ENCODE results near the gene CTSZ. TPM values are rescaled to one million over a fixed set of nuclear protein-coding genes. Genes with fewer than 3 reads are reported as not detected.

Gene CTSZ
- total and polyA plus RNA-seq, 2 of the 4 experiments (the other 2 are of a cell fraction), result 46.1 to 88.5 TPM

DNA sequence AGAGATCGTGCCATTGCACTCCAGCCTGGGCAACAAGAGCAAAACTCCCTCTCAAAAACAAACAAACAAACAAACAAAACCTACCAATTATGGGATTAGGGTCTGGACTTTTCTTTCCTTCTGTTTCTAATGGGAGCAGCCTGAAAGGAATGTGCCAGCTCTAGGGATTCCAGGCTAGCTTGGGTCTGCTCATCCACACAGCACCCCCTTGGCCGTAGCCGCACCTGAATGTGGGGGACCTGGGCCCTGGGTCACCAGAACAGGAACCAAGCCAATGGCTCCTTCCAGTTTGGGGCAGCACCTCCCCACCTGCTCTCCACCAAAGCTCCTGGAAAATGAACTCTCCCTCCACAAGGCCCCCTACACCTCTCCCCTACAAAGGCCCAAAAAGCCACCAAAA is 6.7 kb downstream of the CTSZ start:
- Histone ChIP-seq H2BK20ac (ENCODE audit: low read depth, low read length) (no peak overlapping the region), H2AK9ac (replicated peaks; ENCODE audit: low read depth, low read length, poor library complexity) (no peak overlapping the region), H2BK120ac (ENCODE audit: low read depth, low read length) (no peak overlapping the region), H3K9me1 (ENCODE audit: insufficient read depth, low read length) (peaks cover 5% of the 10 kb centered on the region; the same call in 1 of the 2 replicates), H4K20me1 (ENCODE audit: insufficient read depth, low read length) (no peaks in the 10 kb centered on the region; the same call in 1 of the 2 replicates), H3K4ac (ENCODE audit: low read depth, low read length) (no peak overlapping the region), H3K79me1 (ENCODE audit: low read depth in 1 of 2, low read length in 2 of 2) (peaks cover 4 to 30% of the 10 kb centered on the region in 2 experiments; a peak in 3 of 4 replicates), H3K4me3 (ENCODE audit: insufficient read depth, low read depth, low read length) (no peak overlapping the region), H3K36me3 (ENCODE audit: control insufficient read depth, insufficient read depth, low read length) (peaks cover 31% of the 10 kb centered on the region), H3K9me3 (ENCODE audit: control insufficient read depth, insufficient read depth, low read length) (no peaks in the 10 kb centered on the region), H3K14ac (replicated peaks; ENCODE audit: low read depth, low read length) (no peak overlapping the region), H4K5ac (ENCODE audit: low read depth, low read length) (no peak overlapping the region), H2AFZ (replicated peaks; ENCODE audit: low read length, poor library complexity) (no peak overlapping the region), H2AK5ac (ENCODE audit: low read depth, low read length) (no peak overlapping the region), H3K18ac (ENCODE audit: low read depth, low read length) (no peak overlapping the region), H3K27me3 (ENCODE audit: control insufficient read depth, insufficient read depth, low read length) (no peaks in the 10 kb centered on the region), H3K27ac (ENCODE audit: insufficient read depth, low read length) (no peak overlapping the region), H3K23ac (ENCODE audit: low read depth, low read length) (no peak overlapping the region), H2BK5ac (ENCODE audit: low read depth, low read length, poor library complexity, severe bottlenecking) (no peak overlapping the region), H4K8ac (ENCODE audit: low read depth in 2 of 2, low read length in 2 of 2) (no peak overlapping the region), H4K91ac (ENCODE audit: insufficient read depth, low read depth, low read length) (no peak overlapping the region), H3K9ac (ENCODE audit: low read depth, low read length) (no peak overlapping the region), H3K4me2 (ENCODE audit: low read depth, low read length) (no peak overlapping the region), H3K4me1 (ENCODE audit: control insufficient read depth, insufficient read depth, low read length) (peaks cover 1% of the 10 kb centered on the region), H2BK15ac (ENCODE audit: low read depth, low read length) (no peak overlapping the region), H3K56ac (ENCODE audit: extremely low read depth, insufficient read depth, low read length) (no peak overlapping the region)
- ChIA-PET POLR2A (ENCODE audit: unreplicated experiment) (no interaction called here), CTCF (no interaction called here)
- dilution Hi-C loops (cut with HindIII; ENCODE audit: low sequenced_read_pairs, unreplicated experiment), result no loop called here
- in situ Hi-C loops (cut with MboI; ENCODE audit: low sequenced_read_pairs), result no loop called here
- intact Hi-C loops (cut with micrococcal nuclease), result no loop called here
- BruUV-seq (replicated peaks), result no TSS peak
- TF ChIP-seq FOS (IDR thresholded peaks at IDR 0.05; ENCODE audit: low read depth, low read length) (no peak), RAD21 (IDR thresholded peaks at IDR 0.05; ENCODE audit: low read length) (no peak), SMC3 (IDR thresholded peaks at IDR 0.05; ENCODE audit: low read depth, low read length) (no peak), MAFK (IDR thresholded peaks at IDR 0.05; ENCODE audit: low read depth, low read length) (no peak), BHLHE40 (IDR thresholded peaks at IDR 0.05; ENCODE audit: low read depth, low read length) (no peak), MAZ (IDR thresholded peaks at IDR 0.05; ENCODE audit: borderline replicate concordance, low read depth, low read length) (no peak)
- TF ChIP-seq, protein P1, sequence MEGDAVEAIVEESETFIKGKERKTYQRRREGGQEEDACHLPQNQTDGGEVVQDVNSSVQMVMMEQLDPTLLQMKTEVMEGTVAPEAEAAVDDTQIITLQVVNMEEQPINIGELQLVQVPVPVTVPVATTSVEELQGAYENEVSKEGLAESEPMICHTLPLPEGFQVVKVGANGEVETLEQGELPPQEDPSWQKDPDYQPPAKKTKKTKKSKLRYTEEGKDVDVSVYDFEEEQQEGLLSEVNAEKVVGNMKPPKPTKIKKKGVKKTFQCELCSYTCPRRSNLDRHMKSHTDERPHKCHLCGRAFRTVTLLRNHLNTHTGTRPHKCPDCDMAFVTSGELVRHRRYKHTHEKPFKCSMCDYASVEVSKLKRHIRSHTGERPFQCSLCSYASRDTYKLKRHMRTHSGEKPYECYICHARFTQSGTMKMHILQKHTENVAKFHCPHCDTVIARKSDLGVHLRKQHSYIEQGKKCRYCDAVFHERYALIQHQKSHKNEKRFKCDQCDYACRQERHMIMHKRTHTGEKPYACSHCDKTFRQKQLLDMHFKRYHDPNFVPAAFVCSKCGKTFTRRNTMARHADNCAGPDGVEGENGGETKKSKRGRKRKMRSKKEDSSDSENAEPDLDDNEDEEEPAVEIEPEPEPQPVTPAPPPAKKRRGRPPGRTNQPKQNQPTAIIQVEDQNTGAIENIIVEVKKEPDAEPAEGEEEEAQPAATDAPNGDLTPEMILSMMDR (conservative IDR thresholded peaks at IDR 0.05; ENCODE audit: low read depth, low read length), result no peak
- TF ChIP-seq, protein P2, sequence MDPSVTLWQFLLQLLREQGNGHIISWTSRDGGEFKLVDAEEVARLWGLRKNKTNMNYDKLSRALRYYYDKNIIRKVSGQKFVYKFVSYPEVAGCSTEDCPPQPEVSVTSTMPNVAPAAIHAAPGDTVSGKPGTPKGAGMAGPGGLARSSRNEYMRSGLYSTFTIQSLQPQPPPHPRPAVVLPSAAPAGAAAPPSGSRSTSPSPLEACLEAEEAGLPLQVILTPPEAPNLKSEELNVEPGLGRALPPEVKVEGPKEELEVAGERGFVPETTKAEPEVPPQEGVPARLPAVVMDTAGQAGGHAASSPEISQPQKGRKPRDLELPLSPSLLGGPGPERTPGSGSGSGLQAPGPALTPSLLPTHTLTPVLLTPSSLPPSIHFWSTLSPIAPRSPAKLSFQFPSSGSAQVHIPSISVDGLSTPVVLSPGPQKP (IDR thresholded peaks at IDR 0.05; ENCODE audit: borderline replicate concordance, low read depth, low read length), result no peak
- DNase-seq, result no peak
- no CpG with 5 or more reads among the region's 3 CpGs for WGBS, 2 experiments (ENCODE audit: extremely low coverage in 2 of 2, insufficient read length in 1 of 2)
- no peak for ATAC-seq (ENCODE audit: low read depth)

All from IMR-90 (cell line).